MV-4-11 (cell line): ENCODE data around the gene NFYB.
"Not testable (repeated sequence)": the region's sequence is repeated elsewhere in the genome, so short reads cannot be mapped to it uniquely, and the experiment has no call there.

Experiments used
- DNase-seq: peaks from one replicate; lab custom pipeline; 2025; lab: John Stamatoyannopoulos, UW

NFYB gene

GRCh38 chr12:104137902-104138796, at the start of gene NFYB:
Gene NFYB (minus strand): TSS chr12:104138210. CDS start chr12:104135453, 2,757 bp downstream.
- peak; percentile 95 for DNase-seq

DNA sequence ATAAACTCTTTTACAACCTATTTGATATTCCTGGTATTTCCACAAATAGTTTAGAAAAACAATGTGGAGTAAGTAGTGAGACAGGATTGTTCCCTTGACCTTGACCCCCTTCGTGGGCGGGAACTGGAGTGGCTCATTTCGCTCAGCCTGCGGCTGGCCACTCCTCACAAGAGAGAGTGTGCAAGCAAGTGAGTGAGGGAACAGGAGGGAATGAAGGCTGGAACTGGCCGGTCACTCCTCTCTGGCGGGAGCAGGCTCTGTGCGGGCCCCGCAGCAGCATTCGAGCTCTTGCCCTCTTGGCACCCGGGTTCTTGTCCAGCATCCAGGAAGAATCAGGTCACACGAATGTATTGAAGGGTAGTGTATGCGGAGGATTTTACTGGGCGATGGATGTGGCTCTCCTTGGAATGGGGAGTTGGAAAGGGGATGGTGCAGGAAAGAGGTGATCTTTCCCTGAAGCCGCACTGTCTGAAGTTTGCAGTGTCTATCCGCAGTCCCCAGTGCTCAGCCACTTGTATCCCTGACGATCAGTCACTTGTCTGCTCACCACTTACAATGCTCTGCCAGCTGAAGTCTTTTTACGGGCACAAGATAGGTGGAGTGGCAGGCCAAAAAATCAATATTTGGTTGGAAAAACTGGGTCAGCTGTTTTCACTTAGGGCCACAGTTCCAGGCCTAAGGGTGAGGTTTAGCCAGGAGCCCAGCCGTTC, 49.6 kb upstream of the NFYB start:
- no peak for DNase-seq

- DNase-seq, result peak; percentile 80
These were observed 45.4 kb upstream of the NFYB start for GRCh38 chr12:104183443-104183842.

DNA sequence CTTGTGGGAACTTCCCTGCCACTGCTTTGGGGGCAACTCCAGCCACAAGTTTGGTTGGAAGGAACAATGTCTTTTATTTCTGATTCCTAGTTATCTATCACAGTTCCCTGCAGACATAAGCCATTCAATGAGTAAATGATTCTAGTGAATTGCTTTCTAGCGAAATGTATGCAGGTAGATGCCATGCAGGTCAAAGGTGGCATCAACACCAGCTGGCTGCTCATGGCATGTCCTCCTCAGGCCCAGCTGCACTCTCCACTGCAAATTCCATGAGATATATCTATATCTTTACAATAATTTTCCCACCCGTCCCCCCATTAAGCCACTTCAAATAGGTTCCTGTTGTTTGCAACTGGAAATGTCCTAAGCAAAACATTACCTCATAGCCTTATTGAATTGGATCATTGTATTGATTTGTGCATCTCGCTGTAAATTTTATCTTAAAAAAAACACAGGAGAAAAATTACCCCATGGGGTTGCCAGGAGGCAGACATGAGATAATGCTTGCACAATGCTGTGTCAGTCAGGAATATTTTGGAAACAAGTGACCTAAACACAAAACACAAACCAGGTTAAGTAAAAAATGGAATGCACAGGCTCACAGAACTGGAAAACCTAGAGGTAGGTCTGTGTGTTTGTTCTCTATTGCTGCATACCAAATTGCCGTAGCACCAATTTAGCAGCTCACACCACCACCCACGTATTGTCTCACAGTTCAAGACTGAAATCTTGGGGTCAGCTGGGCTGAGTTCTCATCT, 44.8 kb upstream of the NFYB start:
- no peak for DNase-seq

DNA sequence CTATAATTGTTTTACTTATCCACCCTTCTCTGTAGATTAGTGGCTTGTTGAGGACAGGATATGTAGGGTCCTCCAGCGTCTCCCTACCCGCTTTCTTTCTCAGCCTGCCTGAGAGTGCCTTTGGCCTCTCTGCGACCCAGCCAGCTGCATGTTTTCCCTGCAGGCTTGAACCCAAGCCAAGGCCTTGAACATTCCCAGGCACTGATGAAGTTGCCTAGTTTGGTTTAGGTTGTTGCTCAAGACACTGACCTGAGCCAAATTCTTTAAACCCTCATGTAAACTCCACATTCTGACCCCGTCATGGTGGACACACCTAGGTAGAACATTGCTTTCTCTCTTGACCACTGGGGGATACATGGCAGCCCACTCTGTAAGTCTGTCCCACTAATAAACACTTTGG, 44.1 kb upstream of the NFYB start:
- DNase-seq, result no peak

GRCh38 chr12:104181313-104181712, 43.3 kb upstream of the NFYB start:
- DNase-seq, result no peak

GRCh38 chr12:104180374-104180773, 42.4 kb upstream of the NFYB start:
- no peak for DNase-seq

GRCh38 chr12:104177663-104178501, 39.9 kb upstream of the NFYB start:
- peak; percentile 94 for DNase-seq

GRCh38 chr12:104177336-104177662, 39.3 kb upstream of the NFYB start:
- DNase-seq, result no peak

DNA sequence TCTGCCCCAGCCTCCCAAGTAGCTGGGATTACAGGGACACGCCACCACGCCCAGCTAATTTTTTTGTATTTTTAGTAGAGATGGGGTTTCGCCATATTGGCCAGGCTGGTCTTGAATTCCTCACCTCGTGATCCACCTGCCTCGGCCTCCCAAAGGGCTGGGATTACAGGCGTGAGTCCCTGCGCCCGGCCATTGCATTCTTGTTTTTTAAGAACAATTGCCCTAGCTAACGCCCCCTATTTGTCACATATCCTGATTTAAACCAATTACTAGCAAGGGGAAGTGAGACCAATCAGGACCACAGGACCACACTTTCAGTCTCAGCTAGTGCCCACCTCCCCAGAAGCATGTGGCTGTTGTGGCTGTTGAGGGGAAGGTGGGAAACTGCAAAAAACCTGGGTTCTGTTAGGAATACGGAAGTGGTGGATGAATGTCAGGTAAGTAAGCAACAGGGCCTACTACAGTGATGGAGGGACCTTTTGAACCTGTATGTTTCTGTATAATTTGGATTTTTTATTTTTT, 37.8 kb upstream of the NFYB start:
- DNase-seq, result peak; percentile 60

DNA sequence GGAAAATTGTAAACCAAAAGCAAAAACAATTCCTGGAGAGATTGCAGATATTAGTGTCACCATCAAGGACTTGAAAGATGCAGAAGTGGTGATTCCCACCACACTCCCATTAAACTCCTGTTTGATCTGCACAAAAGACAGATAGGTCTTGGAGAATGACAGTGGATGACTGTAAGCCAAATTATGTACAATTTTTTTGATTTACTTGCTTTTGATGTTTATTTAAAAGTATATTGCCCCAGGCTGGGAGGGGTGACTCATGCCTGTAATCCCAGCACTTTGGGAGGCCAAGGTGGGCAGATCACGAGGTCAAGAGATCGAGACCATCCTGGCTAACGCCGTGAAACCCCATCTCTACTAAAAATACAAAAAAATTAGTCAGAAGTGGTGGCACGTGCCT, 35.8 kb upstream of the NFYB start:
- not testable (repeated sequence) for DNase-seq

GRCh38 chr12:104172570-104172947, 34.5 kb upstream of the NFYB start:
- no peak for DNase-seq

GRCh38 chr12:104171785-104172569, 34.0 kb upstream of the NFYB start:
- no peak for DNase-seq

DNA sequence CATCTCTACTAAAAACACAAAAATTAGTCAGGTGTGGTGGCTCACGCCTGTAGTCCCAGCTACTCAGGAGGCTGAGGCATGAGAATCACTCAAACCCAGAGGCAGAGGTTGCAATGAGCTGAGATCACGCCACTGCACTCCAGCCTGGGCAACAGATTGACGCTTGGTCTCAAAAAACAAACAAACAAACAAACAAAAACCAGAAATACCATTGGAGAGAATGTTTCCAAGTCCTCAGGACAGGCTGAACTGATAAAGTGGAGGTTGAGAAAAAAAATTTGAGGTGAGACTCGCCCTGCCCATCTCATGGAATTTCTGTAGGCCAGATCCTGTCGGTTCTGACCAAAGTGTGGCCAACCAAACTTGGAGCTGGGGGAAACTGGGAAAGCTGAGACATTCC, 30.6 kb upstream of the NFYB start:
- no peak for DNase-seq

DNA sequence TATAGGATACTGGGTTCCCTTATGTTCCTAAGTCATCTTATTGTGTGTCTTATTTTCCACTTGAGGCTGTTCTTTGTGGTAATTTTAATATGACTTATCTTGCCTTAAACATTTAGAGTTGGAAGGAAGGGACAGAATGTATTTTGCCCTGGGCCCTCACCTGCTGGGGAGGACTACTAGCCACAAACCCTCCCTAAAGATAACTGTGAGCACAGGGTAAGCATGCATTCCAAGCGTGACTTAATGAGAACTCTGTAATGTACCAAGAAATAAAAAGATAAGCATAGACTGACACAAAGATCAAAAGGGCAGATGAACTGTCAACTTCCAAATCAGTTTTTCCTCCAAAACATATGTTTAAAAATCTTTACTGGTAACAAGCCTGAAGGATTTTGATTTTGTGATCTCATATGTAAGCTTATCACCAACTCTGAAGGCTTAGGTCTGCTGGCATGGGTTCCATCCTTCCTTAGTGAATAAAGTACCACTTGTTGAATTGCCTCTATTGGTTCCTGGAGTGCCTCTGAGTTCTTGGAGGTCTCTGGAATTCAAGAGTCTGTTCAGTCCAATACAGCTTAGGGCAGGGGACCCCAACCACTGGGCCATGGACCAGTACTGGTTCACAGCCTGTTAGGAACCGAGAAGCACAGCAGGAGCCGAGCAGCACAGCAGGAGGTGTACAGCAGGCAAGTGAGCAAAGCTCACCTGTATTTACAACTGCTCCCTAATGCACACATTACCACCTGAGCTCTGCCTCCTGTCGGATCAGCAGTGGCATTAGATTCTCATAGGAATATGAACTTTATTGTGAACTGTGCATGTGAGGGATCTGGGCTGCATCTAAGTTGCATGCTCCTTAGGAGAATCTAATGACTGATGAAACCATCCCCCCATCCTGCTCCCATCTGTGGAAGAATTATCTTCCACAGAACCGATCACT, 29.8 kb upstream of the NFYB start:
- no peak for DNase-seq

DNA sequence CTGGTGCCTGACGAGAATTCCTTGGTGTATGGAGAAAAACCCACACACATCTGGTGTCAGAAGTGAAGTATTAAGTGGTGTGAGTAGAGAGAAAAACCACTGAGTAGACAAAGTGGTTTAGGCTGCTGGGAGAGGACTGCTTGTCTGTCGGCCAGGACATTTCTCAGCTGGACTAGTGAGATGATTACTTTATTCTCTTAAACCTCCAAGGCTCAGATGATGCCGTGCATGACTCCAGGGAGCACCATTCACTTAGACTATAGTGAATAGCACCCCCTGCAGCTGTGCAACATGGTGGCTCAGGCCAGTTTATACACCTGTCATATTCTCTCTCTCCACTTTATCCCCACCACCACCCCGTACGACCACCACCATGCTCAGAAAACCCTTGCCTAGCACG, 28.5 kb upstream of the NFYB start:
- no peak for DNase-seq

DNA sequence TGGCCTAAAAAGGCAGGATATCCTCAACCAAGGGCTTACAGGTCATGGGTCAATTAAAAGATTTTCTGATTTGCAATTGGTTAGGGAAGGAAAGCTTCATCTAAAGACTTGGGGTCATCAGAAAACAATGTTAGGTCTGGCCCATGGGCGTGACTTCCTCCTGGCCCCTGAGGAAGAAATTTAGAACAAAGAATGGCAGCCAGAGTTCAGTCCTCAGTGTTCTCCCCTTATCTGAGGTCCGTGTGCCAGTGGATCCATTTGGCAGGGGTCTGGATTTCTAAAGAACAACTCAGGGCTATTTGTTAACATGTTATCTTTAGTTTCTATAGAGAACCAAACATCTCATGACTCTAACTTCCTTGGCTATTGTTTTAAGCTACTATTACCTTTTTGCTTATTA, 27.8 kb upstream of the NFYB start:
- no peak for DNase-seq

DNA sequence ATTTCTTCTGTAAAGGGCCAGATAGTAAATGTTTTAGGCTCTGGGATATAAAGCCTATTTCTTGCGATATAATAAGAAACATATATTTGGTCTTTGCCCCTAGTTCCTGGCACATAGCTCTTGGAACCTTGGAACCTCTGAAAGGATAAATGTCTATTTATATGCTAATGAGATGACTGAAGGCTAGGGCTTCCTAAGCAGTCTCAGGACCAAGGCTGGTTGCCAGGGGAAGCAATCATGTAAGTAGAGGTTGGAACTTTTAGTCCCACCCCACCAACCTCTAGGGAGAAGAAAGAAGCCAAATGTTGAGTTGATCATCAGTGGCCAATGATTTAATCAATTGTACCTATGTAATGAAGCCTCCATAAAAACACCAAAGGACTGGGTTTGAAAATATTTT, 26.6 kb upstream of the NFYB start:
- no peak for DNase-seq

DNA sequence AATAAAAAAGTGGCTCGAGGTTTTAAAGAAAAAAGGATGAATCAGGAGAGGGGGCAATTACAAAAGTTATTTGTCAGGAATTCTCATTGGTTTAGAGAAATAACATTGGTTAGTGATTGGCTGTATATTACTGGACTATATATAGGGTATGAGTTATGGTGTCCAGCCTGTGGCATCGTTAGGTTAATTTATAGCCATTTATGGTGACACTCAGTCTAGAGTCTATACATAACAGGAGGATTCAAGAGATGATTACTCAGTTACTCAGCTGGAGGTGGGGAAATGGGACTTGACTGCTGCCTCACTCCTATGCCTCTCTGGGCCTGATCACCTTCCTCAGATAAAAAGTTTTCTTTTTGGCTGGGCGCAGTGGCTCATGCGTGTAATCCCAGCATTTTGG, 25.6 kb upstream of the NFYB start:
- DNase-seq, result peak; percentile 24

DNA sequence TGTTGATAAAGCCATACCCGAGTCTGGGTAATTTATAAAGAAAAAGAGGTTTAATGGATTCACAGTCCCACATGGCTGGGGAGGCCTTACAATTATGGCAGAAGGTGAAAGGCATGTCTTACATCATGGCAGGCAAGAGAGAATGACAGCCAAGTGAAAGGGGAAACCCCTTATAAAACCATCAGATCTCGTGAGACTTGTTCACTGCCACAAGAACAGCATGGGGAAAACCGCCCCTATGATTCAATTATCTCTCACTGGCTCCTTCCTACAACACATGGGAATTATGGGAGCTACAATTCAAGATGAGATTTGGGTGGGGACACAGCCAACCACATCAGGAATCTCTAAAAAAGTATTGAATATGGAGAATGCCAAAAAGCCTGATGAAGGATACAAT, 25.0 kb upstream of the NFYB start:
- DNase-seq, result not testable (repeated sequence)
